GM12892 (cell line): ENCODE data around the gene PBX1.

Source experiments
- POLR2A ChIP-seq: IDR thresholded peaks from 2 replicates; pipeline ENCODE4 v1.6.1; 2011; ENCODE audit warnings: low read depth, low read length, control low read depth
- POLR2AphosphoS5 ChIP-seq: IDR thresholded peaks from 2 replicates; pipeline ENCODE4 v1.6.1; 2011; ENCODE audit warnings: low read depth, low read length, control low read depth
- TAF1 ChIP-seq: IDR thresholded peaks from 2 replicates; pipeline ENCODE4 v1.6.1; 2011; ENCODE audit warnings: low read depth, mild to moderate bottlenecking, control low read depth, low read length, borderline replicate concordance

DNA sequence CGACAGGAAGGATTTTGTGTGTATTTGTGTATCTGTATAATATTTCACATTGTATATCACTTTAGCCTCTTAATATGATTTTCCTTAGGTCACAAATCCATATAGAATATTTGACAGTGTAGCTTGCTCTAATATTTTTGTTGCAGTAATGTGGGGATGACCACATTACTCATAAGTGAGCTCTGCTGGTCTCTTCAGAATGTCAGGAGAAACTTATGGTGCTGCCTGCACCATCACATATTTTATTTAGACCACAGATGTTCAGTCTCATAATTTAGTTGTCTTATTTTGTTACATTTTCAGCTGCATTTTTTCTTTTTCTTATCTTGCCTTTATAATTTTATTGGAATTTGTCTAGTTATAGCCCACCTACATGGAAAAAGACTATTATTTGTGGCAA lies 205.3 kb downstream of the PBX1 start:
- TF ChIP-seq POLR2A = no peak
- TF ChIP-seq POLR2AphosphoS5 = no peak
- no peak for TF ChIP-seq TAF1
